Esophagus squamous epithelium (tissue), 5 donors: ENCODE measurements around the gene GPR12. TPM values are rescaled to one million over a fixed set of nuclear protein-coding genes. Genes with fewer than 3 reads are reported as not detected.

Experiments used
- DNase-seq: peaks from one replicate; lab custom pipeline; 2025; lab: John Stamatoyannopoulos, UW
- H3K27ac ChIP-seq, 4 donors: fragments of 200-600 bp; sonication (generic); one replicate each; pipeline ENCODE4 v1.5.1; 2016 to 2019; ENCODE audit warnings: mild to moderate bottlenecking in 1 of 4
- H3K27me3 ChIP-seq, 4 donors: fragments of 200-600 bp; sonication (generic); 1 replicate in 3 of 4; 2 replicates in 1 of 4; pipeline versions ENCODE4 v1.5.1 to v1.6.0; 2017 to 2021; ENCODE audit warnings: antibody characterized with exemption in 1 of 4
- H3K36me3 ChIP-seq, 3 donors: fragments of 200-600 bp; sonication (generic); one replicate each; pipeline ENCODE4 v1.5.1; 2016 to 2019
- H3K4me1 ChIP-seq, 3 donors: fragments of 200-600 bp; sonication (generic); one replicate each; pipeline ENCODE4 v1.5.1; 2017 to 2019
- H3K4me3 ChIP-seq, 4 donors: fragments of 200-600 bp; sonication (generic); 1 replicate in 3 of 4; 2 replicates in 1 of 4; pipeline ENCODE4 v1.5.1; 2016 to 2019; ENCODE audit warnings: mild to moderate bottlenecking in 2 of 4, moderate library complexity in 1 of 4
- H3K9me3 ChIP-seq, 3 donors: fragments of 200-600 bp; sonication (generic); one replicate each; pipeline ENCODE4 v1.5.1; 2016 to 2019
- CTCF ChIP-seq, 6 experiments: fragments of 450-650 bp in 4 of 6; fragments of 200-600 bp in 2 of 6; sonication (generic) in 2 of 6; IDR thresholded peaks; one replicate each; pipeline ENCODE4 v1.5.1; 2016 to 2019; ENCODE audit warnings: antibody characterized with exemption in 6 of 6, mild to moderate bottlenecking in 4 of 6, moderate library complexity in 4 of 6
- POLR2A ChIP-seq, 4 donors: fragments of 450-650 bp; IDR thresholded peaks; one replicate each; pipeline ENCODE4 v1.6.1; 2017; ENCODE audit warnings: antibody characterized with exemption in 4 of 4, mild to moderate bottlenecking in 4 of 4, moderate library complexity in 3 of 4
- WGBS, 2 donors: methylation state at CpG; one replicate each; pipeline ENCODE4 v1.1.5; 2018; 5-methylcytosine and 5-hydroxymethylcytosine counted together
- intact Hi-C: fragments of 100-400 bp; cut with DNase I; formaldehyde crosslinking; loops from one replicate; pipeline ENCODE4 v1.15.0; 2022
- total RNA-seq, 4 donors: library from RNA; depleted of rRNA; stranded (reverse); fragments of >200 nt; gene quantifications; one replicate each; pipeline ENCODE4 v1.1.0, GENCODE V29; 2016
- donor health status: DM: yes; HTN: yes; CAD: no.

The GPR12 gene
- total RNA-seq, 4 donors from 2014 or later = under 0.01 TPM; not detected in 3

GRCh38 chr13:26747706-26748105, 12.9 kb downstream of the GPR12 start:
- Histone ChIP-seq H3K27me3 (peaks cover 0 to 58% (median 0%) of the 10 kb centered on the region in 4 donors), H3K4me3 (no peak overlapping the region), H3K4me1 (no peaks in the 10 kb centered on the region), H3K9me3 (no peaks in the 10 kb centered on the region), H3K27ac (no peak overlapping the region), H3K36me3 (no peaks in the 10 kb centered on the region)
- TF ChIP-seq POLR2A (IDR thresholded peaks at IDR 0.05) = no peak
- TF ChIP-seq CTCF (IDR thresholded peaks at IDR 0.05) = no peak
- 37 to 43% methylated on average over 2 of the region's 2 CpGs for WGBS, 2 donors
- intact Hi-C loops = no loop called here
- DNase-seq = no peak

GRCh38 chr13:26743971-26744370, 16.6 kb downstream of the GPR12 start:
- Histone ChIP-seq H3K27me3 (peaks cover 0 to 55% (median 0%) of the 10 kb centered on the region in 4 donors), H3K4me3 (no peak overlapping the region), H3K36me3 (no peaks in the 10 kb centered on the region), H3K4me1 (no peaks in the 10 kb centered on the region), H3K9me3 (peaks cover 0 to 6% (median 0%) of the 10 kb centered on the region in 3 donors), H3K27ac (no peak overlapping the region)
- intact Hi-C loops = no loop called here
- 28 to 30% methylated on average over 7 of the region's 7 CpGs for WGBS, 2 donors
- DNase-seq = no peak
- TF ChIP-seq POLR2A (IDR thresholded peaks at IDR 0.05) (no peak), CTCF (IDR thresholded peaks at IDR 0.05) (no peak)

- Histone ChIP-seq H3K27ac (no peak overlapping the region), H3K9me3 (peaks cover 0 to 17% (median 0%) of the 10 kb centered on the region in 3 donors), H3K36me3 (no peaks in the 10 kb centered on the region), H3K27me3 (peaks cover 0 to 49% (median 0%) of the 10 kb centered on the region in 4 donors), H3K4me1 (no peaks in the 10 kb centered on the region), H3K4me3 (no peak overlapping the region)
- WGBS, 2 donors = 40 to 46% methylated on average over 10 to 16 of the region's 25 CpGs
- intact Hi-C loops = no loop called here
- no peak for TF ChIP-seq POLR2A (IDR thresholded peaks at IDR 0.05)
- no peak for TF ChIP-seq CTCF (IDR thresholded peaks at IDR 0.05)
- DNase-seq = no peak
Observed at GRCh38 chr13:26742691-26743358, 17.8 kb downstream of the GPR12 start.

GRCh38 chr13:26735677-26736076, 24.9 kb downstream of the GPR12 start:
- no peaks in the 10 kb centered on the region for H3K4me1 ChIP-seq
- WGBS, 2 donors = 71 to 80% methylated on average over 9 of the region's 9 CpGs
- TF ChIP-seq CTCF (IDR thresholded peaks at IDR 0.05) (no peak), POLR2A (IDR thresholded peaks at IDR 0.05) (no peak)
- no peak for DNase-seq
- H3K27ac ChIP-seq = no peak overlapping the region
- H3K9me3 ChIP-seq = peaks cover 0 to 17% (median 0%) of the 10 kb centered on the region in 3 donors
- intact Hi-C loops = no loop called here
- no peaks in the 10 kb centered on the region for H3K36me3 ChIP-seq
- H3K4me3 ChIP-seq = no peak overlapping the region
- H3K27me3 ChIP-seq = peaks cover 0 to 8% (median 0%) of the 10 kb centered on the region in 4 donors

GRCh38 chr13:26727633-26728032, 33.0 kb downstream of the GPR12 start:
- DNase-seq = no peak
- Histone ChIP-seq H3K36me3 (no peaks in the 10 kb centered on the region), H3K4me3 (no peak overlapping the region), H3K27ac (no peak overlapping the region), H3K9me3 (no peaks in the 10 kb centered on the region), H3K4me1 (no peaks in the 10 kb centered on the region), H3K27me3 (no peaks in the 10 kb centered on the region)
- TF ChIP-seq POLR2A (IDR thresholded peaks at IDR 0.05) (no peak), CTCF (IDR thresholded peaks at IDR 0.05) (no peak)
- intact Hi-C loops = no loop called here
